Suprapubic skin (tissue), 4 donors: ENCODE data around the gene THRB.

Source experiments
- CTCF ChIP-seq, 2 donors: fragments of 200-600 bp in 1 of 2; fragments of 450-650 bp in 1 of 2; sonication (generic) in 1 of 2; IDR thresholded peaks; one replicate each; pipeline ENCODE4 v1.5.1; 2016 to 2019; ENCODE audit warnings: antibody characterized with exemption in 2 of 2, mild to moderate bottlenecking in 1 of 2, moderate library complexity in 1 of 2
- EP300 ChIP-seq: sonication (generic); formaldehyde crosslinking; IDR thresholded peaks from one replicate; pipeline ENCODE4 v1.6.1; 2017; ENCODE audit warnings: antibody characterized with exemption
- POLR2A ChIP-seq, 2 donors: fragments of 450-650 bp; IDR thresholded peaks; one replicate each; pipeline ENCODE4 v1.6.1; 2017; ENCODE audit warnings: antibody characterized with exemption in 2 of 2, mild to moderate bottlenecking in 2 of 2, moderate library complexity in 2 of 2
- POLR2AphosphoS5 ChIP-seq, 3 donors: sonication (generic); formaldehyde crosslinking; IDR thresholded peaks; one replicate each; pipeline ENCODE4 v1.6.1; 2017; ENCODE audit warnings: antibody characterized with exemption in 3 of 3

GRCh38 chr3:24538891-24539290 is 44.2 kb upstream of the THRB start:
- no peak for TF ChIP-seq CTCF (IDR thresholded peaks at IDR 0.05)
- no peak for TF ChIP-seq POLR2A (IDR thresholded peaks at IDR 0.05)
- TF ChIP-seq POLR2AphosphoS5 (IDR thresholded peaks at IDR 0.05) = no peak
- TF ChIP-seq EP300 = no peak
